Ramos (cell line): ENCODE measurements around the gene THSD7B.
"Not testable (repeated sequence)": the region's sequence is repeated elsewhere in the genome, so short reads cannot be mapped to it uniquely, and the experiment has no call there.

Source experiments
- in situ Hi-C: fragments of 300-500 bp; cut with MboI; formaldehyde crosslinking; loops from one replicate; pipeline ENCODE4 v1.14.3; 2022; ENCODE audit warnings: low sequenced_read_pairs; ENCODE audit not compliant: unreplicated experiment

The THSD7B gene

DNA sequence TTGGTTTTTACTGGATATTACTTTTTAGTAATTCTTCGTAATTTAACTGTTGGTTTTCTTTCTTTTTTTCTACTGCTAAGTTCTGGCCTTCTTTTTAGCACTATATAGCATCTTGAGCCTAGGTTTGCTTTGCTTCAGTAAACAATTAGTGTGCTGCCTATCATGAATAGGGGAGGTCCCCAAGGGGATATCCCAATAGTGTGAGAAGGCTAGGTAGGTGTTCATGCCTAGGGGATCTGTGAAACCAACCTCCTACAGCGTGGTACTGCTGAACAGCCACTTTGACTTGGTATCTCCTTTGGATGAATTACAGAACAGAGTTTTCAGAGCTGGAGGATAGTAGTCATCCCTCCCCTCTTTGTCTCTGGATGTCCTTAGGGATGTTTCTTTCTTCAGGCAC, 888.7 kb downstream of the THSD7B start:
- in situ Hi-C loops = no loop called here

DNA sequence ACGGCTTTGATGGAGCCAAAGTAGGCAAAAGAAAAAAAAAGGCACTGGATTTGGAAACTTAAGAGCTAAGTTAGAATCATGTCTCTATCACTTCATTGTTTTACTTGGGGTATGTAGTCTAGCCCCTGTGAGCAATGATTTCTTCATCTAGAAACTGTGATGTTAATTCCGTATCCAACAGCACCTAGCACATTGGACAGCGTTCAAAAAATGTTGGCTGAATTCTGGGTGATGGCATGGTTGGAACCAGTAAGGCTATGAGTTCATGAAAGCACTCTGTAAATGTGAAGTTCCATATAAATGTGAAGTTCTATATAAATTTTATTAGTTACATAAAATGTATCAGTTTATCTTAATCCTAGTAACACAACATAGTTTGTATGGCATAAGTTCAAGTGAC, 890.5 kb downstream of the THSD7B start:
- in situ Hi-C loops = no loop called here

DNA sequence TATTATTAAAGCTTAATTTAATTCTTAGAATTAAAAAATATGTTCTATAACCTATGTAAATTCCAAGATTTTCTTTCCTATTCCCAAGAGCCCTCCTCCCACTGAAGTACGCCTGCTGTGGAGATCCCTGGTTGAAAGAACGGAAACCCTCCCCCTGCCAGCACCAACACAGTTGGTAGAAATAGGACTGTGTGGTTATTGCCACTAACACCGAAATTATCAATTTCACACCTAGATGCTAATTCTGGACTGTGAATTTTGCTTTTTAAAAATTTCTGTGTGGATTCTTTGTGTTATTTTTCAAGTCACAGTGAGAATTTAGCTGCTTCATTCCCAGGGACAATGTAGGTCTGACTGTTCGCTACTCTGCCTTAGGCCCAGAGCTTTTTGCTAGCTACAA, 893.1 kb downstream of the THSD7B start:
- in situ Hi-C loops = no loop called here

DNA sequence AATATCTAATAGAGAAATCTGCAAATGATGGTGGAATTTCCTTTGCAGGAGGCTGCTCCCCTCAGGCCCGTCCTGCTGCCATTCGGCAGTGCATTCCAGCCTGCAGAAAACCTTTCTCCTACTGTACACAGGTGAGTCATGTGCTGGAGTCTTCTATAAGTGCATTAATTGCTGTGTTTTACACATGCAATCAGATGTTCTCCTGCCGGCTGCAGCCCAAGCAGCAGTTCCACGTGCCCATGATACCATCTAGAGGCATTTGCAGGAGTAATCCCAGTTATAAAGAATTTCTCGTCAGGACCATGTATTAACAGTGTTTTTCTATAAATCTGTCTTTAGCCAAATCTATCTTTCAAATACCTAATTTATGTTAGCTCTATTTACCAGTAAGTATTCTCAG, 894.3 kb downstream of the THSD7B start:
- in situ Hi-C loops = no loop called here

DNA sequence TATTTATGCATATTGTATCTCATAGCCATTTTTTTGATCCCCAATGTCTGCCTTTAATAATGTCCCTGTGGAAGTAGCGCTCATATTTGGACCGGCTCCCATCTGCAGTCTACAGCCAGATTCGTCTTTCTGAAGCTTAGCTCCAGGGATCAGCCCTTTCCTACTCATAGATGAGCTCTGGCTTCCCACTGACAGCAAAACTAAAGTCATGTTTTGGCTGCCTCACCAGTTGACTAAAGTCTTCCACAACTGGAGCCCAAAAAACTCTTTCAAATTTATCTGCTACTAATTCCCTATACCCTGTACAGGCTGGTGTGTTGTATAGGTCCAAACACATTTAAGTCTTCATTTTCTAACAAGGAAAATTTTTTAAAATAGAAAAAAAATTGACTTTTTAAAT, 904.8 kb downstream of the THSD7B start:
- in situ Hi-C loops = no loop called here

DNA sequence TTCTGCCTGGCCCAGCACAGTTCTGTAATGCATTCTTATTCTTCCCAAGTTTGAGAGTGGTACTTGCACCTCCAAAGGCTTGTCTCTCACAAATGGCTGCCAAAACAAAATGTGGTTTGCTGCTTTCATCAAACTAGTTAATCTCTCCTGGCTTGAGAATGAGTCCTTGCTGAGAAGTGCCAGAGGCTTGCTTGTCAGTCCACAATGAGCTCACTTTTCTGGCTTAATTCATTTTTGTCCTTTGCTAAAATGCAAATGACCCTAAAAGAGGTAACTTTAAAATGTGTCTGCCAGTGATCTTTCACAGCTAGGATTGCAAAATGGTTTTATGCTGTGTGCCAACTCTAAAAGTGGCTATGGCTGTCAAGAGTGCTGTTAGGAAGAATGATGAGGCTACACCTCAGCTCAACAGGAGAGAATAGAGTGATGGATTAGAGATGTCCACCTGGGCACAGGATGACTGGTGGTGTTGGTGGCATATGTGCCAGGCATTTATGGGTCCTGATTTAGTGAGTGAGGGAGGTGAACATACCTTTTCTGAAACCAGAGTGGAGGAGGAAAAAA, 907.7 kb downstream of the THSD7B start:
- in situ Hi-C loops = no loop called here

DNA sequence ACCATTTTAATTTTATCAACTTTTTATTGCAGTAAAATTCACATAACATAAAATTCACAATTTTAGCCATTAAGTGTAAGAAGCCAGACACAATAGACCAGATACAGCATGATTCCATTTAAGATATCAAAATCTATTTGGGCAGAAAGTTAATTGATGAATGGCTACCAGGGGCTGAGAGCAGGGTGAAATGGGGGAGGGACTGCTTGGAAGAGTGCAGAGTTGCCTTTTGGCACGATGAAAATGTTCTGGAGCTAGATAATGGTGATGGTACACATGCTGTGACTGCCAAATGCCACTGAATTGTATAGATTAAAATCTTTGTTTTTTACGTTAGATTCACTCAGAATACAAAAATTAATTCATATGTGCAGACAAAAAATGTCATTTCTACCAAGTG, 909.6 kb downstream of the THSD7B start:
- in situ Hi-C loops = no loop called here

DNA sequence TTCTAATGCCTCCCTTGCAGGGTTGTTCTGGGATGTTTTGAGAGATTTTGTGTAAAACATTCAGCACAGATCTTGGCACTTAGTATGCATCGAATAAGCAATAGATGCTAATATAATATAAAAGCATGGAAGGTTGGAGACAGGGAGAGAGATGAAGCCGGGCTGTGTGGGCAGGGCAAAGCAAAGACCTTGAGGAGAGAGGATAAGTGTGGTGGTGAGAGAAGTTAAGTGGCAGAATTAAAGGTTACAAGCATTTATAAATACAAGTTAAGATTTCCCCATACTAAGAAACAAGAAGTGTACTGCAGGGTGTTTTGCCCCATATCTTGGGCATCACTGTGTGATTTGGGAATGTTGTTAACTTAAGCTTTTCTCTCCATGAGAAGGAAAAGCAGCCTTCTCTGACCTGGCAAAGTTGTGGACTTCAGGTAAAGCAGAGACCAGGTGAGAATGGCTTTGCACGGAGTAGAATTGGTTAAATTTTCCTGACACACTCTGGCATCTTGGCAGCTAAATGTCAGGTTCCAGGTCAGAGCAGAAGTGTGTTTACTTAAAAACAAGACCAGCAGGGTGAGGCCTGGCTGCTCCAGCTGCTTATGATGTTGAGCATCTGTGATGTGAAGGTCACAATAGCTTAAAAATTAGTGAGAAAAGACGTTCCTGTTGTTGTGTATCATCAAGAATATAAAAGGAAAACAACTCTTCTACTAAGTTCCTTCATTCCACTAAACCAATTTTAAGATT, 910.4 kb downstream of the THSD7B start:
- in situ Hi-C loops = no loop called here

DNA sequence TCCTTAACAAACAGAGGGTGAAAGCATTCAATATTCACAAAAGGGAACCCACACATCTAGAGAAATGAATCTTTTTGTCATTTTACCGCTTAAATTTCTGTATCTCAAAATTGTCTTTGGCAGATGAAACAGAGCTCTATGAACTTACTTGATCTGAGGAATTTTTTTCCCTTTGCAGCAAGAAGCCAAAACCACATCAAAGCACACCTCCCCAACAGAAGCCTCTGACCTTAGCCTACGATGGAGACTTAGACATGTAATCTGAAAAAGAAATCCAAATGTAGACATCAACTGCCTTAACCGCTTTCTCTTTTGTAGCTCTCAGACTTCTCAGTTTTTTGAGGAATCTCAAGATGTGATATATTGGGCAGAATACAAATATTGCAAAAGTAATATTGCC, 911.0 kb downstream of the THSD7B start:
- in situ Hi-C loops = no loop called here

DNA sequence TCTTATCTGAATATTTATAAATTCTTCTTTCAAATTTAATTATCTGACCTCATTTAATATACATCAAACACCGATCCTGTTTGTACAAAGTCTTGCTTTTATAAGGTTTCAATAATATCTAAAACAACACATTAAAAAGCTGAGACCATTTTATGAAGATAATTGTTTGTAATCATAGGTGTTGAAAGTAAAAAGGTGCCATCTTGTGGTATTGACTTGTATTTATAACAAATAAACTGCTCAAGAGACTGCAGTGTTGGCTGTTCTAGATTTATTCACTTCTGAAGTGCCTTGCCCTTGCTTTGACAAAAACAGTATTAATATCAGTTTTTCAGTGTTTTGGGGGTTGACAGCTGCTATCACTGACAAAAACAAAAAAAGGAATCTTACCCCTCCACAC, 912.1 kb downstream of the THSD7B start:
- in situ Hi-C loops = no loop called here

DNA sequence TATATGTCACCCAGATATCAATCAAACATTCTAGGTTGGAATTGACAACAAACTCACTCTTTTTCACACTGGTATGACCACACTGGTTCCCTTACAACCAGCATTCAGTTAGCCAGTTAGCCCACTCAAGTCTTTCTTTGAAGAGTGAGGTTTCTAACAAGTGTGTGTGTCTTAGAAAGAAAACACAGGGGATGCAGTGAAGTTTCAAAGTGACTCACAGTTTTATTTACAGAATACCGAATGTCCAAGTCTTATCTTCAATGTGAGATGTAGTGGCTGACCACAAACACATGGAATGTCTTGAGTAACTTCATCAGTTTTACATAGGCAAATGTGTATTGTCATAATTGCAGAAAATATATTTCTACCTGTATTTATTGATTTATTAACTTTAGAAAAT, 924.2 kb downstream of the THSD7B start:
- in situ Hi-C loops = no loop called here

DNA sequence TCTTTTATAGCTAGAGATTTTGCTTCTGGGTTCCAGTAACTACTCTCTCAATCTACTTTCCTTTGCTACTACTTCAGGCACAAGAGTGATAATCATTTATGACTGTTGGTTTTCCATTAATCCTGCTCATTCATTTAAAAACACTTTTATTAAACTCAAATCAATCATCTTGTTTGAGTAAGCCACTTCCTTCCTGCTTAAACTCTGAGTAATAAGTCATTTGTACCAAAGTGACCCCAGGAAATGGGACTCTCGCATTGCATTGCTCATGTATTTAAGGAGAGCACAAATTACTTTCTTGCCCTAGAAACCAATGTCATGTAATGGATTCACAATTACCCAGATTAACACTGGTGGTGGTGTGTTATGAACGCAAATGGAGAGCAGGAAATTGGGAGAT, 928.2 kb downstream of the THSD7B start:
- in situ Hi-C loops = no loop called here

DNA sequence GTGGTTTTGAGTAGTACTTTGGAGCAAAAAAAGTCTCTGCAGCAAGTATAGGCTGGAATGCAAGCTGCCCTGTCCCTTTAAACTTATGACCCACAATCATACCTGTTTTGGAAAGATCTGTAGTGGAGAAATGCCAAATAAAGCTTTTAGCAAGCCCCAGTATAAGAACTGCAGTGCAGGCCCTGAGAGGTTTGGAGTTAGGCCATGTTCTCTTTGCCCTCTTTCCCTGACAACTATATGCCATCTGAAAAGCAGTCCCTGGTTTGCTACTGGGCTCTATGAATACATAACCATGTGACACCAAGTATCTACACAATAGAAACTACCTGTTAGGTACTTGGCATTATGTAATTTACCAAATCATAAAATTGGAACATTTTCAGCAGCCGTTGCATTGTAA, 931.6 kb downstream of the THSD7B start:
- in situ Hi-C loops = no loop called here

DNA sequence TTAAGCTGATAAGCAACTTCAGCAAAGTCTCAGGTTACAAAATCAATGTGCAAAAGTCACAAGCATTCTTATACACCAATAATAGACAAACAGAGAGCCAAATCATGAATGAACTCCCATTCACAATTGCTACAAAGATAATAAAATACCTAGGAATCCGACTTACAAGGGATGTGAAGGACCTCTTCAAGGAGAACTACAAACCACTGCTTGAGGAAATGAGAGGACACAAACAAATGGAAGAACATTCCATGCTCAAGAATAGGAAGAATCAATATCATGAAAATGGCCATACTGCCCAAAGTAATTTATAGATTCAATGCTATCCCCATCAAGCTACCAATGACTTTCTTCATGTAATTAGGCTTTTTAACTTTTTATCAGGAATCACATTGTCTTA, 934.9 kb downstream of the THSD7B start:
- in situ Hi-C loops = not testable (repeated sequence)

DNA sequence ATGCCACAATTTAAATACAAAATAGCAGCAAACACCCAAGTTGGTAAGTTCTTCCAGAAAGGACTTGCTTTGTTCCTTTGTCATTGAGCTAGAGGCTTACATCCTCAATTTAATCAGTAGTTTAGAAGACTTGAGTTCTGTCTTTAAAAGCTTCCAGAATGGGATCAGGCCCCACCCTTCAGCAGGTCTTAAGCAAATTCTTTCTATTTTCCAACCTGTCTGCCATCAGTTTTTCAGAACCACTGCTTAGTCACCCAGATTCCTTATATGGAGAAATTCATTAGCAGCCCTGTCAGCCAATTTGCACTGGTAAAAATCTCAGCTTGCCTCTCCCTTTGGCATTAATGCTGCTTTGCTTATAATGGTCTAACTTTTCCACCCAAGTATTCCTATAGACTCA, 935.3 kb downstream of the THSD7B start:
- in situ Hi-C loops = no loop called here

DNA sequence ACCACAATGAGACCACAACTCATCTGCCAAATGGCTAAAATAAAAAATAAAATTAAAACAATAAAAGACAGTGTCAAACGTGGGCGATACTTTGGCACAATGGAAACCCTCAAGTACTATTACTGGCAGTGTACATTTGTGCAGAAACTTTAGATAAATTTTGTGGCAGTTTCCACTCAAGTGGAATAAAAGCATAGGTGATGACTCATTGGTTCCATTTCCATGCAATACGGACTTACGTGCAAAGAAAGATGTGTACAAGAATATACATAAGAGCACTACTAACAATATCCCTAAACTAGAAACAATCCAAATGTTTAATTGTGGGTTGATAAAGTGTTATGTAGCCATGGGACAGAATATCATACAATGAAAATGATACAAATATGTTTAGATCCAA, 940.0 kb downstream of the THSD7B start:
- in situ Hi-C loops = no loop called here

DNA sequence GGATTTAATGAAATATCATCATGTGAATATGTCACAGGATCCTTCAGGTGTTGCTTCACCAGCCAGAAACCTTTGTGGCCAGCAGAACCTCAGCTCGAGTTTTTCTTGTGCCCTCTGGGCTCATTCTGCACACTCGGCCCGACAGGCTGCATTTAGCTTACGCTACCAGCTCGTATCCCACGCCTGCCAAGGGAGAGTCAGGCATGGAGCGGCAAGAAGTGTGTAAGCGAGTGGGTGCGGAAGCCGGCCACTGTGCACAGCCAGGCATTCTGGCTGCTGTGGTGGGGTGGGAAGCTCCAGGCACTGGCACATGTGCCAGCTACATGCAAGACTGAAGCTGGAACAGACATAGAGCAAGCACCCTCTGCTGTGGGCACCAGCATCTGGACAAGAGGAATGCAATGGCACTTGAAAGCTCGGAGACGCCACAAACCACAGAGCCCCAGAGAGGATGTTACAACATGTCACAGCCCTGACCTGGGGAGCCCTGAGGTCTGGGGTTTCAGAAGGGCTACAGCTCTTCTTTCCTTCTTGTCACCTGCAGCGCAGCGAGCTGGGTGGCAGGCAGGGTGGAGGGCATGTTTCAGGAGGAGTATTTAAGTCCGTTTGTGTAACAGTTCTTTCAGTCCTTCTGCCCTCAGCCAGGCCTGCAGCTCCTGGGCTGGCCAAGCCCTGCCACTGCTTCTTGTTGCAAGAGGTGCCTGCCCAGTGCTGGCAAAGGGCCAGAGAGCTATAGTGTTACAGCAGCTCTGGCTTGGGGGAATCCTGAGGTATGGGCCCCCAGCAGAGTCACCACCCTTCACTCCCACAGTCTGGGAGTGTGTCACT, 941.7 kb downstream of the THSD7B start:
- in situ Hi-C loops = no loop called here

DNA sequence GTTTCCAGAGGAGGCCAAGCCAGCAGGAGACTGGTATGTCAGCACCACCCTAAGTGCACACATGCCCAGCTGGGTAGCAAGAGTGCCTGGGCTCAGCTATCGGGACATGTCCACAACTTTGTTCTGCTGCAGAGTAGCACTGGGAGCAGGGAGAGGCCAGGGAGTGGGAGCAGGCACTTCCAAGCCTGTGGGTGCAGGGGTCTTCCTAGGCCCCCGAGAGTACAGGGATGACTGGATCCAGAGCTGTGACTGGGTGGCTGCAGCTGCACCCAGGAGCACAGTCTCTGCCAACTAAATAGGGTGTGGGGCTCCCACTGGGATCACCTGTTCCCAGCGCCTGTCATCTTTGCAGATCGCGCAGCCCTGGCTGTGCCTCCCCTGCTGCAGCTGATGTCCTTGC, 943.0 kb downstream of the THSD7B start:
- in situ Hi-C loops = no loop called here

DNA sequence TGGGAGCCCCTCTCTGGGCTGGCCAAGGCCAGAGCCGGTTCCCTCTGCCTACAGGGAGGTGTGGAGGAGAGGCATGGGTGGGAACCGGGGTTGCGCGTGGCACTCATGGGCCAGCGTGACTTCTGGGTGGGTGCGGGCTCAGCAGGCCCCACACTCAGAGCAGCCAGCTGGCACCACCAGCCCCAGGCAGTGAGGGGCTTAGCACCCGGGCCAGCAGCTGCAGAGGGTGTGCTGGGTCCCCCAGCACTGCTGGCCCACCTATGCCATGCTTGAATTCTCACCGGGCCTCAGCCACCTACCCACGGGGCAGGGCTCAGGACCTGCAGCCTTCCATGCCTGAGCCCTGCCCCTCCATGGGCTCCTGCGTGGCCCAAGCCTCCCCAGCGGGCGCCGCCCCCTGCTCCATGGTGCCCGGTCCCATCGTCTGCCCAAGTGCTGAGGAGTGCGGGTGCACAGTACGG, 950.4 kb downstream of the THSD7B start:
- in situ Hi-C loops = no loop called here

DNA sequence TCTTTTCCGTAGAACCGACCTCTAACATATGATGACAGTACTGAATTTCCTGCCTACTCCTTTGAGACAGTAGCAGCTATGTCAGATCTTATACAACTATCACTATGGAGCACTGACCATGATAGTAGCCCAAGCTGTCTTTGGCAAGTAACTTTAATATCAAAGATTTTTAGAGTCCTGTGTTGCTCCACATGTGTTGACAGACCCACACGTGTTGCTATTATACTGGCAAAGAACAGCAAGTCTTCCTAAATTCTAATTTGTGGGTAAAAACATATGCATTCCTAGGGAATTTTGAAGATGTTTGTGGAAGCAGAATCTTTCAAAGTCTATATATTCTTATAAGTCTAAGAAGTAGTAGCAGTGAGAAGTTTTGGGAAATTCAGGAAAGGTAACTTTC, 953.4 kb downstream of the THSD7B start:
- in situ Hi-C loops = no loop called here

DNA sequence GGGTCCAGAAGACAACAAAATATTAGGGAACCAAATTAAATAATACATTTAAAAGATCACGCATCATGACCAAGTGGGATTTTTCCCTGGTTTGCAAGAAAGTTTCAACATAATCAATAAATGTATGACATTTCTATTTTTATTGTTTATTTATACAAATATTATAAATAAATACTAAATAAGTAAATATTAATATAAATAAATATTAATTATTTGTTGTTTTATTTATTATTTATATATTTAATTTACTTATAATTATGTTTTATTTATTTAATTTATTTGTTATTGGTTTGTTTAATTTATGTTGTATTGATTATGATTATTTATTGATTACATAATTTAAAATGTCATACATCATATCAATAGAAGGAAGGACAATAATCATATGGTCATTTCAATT, 956.4 kb downstream of the THSD7B start:
- in situ Hi-C loops = no loop called here
